Erythroblast (primary cell): ENCODE data around the gene SF3A1.

Experiments
- GATA1 ChIP-seq: IDR thresholded peaks from 2 replicates; pipeline ENCODE4 v1.6.1; 2011; ENCODE audit warnings: low read depth, mild to moderate bottlenecking, control low read depth, low read length, moderate library complexity
- POLR2A ChIP-seq: IDR thresholded peaks from 2 replicates; pipeline ENCODE4 v1.6.1; 2011; ENCODE audit warnings: mild to moderate bottlenecking, low read length

DNA sequence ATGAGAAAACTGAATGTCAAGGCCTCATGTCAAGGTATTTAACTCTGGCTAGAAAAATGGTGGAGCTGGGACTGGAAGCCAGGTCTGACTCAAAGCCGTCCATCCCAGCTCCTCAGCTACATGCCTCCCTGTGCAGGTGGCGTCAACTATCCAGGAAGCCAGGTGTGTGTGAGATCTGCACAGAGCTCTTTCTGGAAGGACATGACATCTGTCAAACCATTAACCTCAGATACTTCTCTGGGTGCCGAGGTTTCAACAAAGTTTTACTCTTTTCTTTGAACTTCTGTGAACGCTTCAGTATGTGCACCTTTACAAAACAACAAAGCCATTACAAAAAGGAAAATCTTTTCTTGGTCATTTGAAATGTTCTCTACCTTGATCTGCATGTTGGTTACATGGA lies 60.4 kb downstream of the SF3A1 start:
- TF ChIP-seq POLR2A (no peak), GATA1 (no peak)
